ENCODE data around the gene SNTG2. TPM values are rescaled to one million over a fixed set of nuclear protein-coding genes. Genes with fewer than 3 reads are reported as not detected.

SNTG2 gene
- total and polyA plus RNA-seq, 2 donors (not counting 1 experiment from before 2014, with no cell fraction given) = 0.06 TPM; not detected in 1

DNA sequence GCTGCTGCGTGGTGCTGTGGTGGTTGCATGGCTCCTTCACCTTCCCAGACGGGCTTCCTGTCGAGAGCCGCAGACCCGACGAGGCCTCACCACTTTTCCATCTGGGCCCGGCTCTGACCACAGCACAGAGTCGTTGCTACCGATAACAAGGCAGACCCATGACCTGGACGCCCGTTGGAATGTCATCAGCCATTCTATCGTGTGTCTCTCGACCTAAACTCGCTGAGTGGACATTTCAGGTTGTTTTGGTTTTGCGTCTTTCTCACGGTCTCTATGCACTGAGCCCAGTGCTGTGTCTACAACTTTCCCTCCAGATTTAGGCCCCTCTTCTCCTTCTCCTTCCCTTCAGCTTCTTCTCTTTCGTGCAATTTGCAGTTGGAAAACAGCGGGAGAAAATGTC, 257.9 kb downstream of the SNTG2 start:
- H4K20me1 ChIP-seq (ENCODE audit: control insufficient read depth, extremely low read depth, insufficient read depth, low read length) = no peaks in the 10 kb centered on the region

GRCh38 chr2:1209246-1209645, 258.6 kb downstream of the SNTG2 start:
- Histone ChIP-seq H3K27ac (ENCODE audit: insufficient read depth, low read length) (no peak overlapping the region), H3K9ac (ENCODE audit: insufficient read depth, low read length) (no peak overlapping the region), H3K4me1 (ENCODE audit: control insufficient read depth, extremely low read depth, insufficient read depth, low read length) (no peaks in the 10 kb centered on the region), H3K79me2 (ENCODE audit: control insufficient read depth, insufficient read depth, low read length) (no peaks in the 10 kb centered on the region), H3K4me3 (replicated peaks in 1 of 4; ENCODE audit: control extremely low read depth in 1 of 4, insufficient read depth in 1 of 4, low read depth in 3 of 4, low read length in 4 of 4) (no peak overlapping the region), H3K4me2 (ENCODE audit: extremely low read depth, insufficient read depth, low read length) (no peak overlapping the region), H4K20me1 (ENCODE audit: control insufficient read depth, extremely low read depth, insufficient read depth, low read length) (no peaks in the 10 kb centered on the region), H2AFZ (ENCODE audit: low read length) (no peak overlapping the region), H3K9me3 (ENCODE audit: control insufficient read depth, insufficient read depth, low read depth, low read length) (no peaks in the 10 kb centered on the region), H3K36me3 (ENCODE audit: control insufficient read depth, insufficient read depth, low read length) (no peaks in the 10 kb centered on the region), H3K27me3 (ENCODE audit: control insufficient read depth, insufficient read depth, low read length) (no peaks in the 10 kb centered on the region)
- TF ChIP-seq, protein P1, sequence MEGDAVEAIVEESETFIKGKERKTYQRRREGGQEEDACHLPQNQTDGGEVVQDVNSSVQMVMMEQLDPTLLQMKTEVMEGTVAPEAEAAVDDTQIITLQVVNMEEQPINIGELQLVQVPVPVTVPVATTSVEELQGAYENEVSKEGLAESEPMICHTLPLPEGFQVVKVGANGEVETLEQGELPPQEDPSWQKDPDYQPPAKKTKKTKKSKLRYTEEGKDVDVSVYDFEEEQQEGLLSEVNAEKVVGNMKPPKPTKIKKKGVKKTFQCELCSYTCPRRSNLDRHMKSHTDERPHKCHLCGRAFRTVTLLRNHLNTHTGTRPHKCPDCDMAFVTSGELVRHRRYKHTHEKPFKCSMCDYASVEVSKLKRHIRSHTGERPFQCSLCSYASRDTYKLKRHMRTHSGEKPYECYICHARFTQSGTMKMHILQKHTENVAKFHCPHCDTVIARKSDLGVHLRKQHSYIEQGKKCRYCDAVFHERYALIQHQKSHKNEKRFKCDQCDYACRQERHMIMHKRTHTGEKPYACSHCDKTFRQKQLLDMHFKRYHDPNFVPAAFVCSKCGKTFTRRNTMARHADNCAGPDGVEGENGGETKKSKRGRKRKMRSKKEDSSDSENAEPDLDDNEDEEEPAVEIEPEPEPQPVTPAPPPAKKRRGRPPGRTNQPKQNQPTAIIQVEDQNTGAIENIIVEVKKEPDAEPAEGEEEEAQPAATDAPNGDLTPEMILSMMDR (conservative IDR thresholded peaks at IDR 0.05 in 1 of 2, IDR thresholded peaks at IDR 0.05 in 1 of 2; ENCODE audit: low read depth in 1 of 2, low read length in 2 of 2) = no peak
- no peak for TF ChIP-seq EZH2 (IDR thresholded peaks at IDR 0.05; ENCODE audit: low read length, missing control alignments)
- DNase-seq (ENCODE audit: low read depth in 2 of 2) = no peak

More for the DNA sequence above, 257.9 kb downstream of the SNTG2 start:
- H2AFZ ChIP-seq (ENCODE audit: low read length) = no peak overlapping the region
- H3K27ac ChIP-seq (ENCODE audit: insufficient read depth, low read length) = no peak overlapping the region
- no peak for DNase-seq (ENCODE audit: low read depth in 2 of 2)
- no peak overlapping the region for H3K9ac ChIP-seq (ENCODE audit: insufficient read depth, low read length)
- no peak overlapping the region for H3K4me3 ChIP-seq (replicated peaks in 1 of 4; ENCODE audit: control extremely low read depth in 1 of 4, insufficient read depth in 1 of 4, low read depth in 3 of 4, low read length in 4 of 4)
- H3K79me2 ChIP-seq (ENCODE audit: control insufficient read depth, insufficient read depth, low read length) = no peaks in the 10 kb centered on the region
- TF ChIP-seq, protein P1 (conservative IDR thresholded peaks at IDR 0.05 in 1 of 2, IDR thresholded peaks at IDR 0.05 in 1 of 2; ENCODE audit: low read depth in 1 of 2, low read length in 2 of 2) = no peak
- TF ChIP-seq EZH2 (IDR thresholded peaks at IDR 0.05; ENCODE audit: low read length, missing control alignments) = no peak
- no peaks in the 10 kb centered on the region for H3K4me1 ChIP-seq (ENCODE audit: control insufficient read depth, extremely low read depth, insufficient read depth, low read length)
- H3K9me3 ChIP-seq (ENCODE audit: control insufficient read depth, insufficient read depth, low read depth, low read length) = no peaks in the 10 kb centered on the region
- no peak overlapping the region for H3K4me2 ChIP-seq (ENCODE audit: extremely low read depth, insufficient read depth, low read length)
- H3K36me3 ChIP-seq (ENCODE audit: control insufficient read depth, insufficient read depth, low read length) = no peaks in the 10 kb centered on the region
- no peaks in the 10 kb centered on the region for H3K27me3 ChIP-seq (ENCODE audit: control insufficient read depth, insufficient read depth, low read length)

- Histone ChIP-seq H4K20me1 (ENCODE audit: control insufficient read depth, extremely low read depth, insufficient read depth, low read length) (no peaks in the 10 kb centered on the region), H2AFZ (ENCODE audit: low read length) (no peak overlapping the region), H3K9ac (ENCODE audit: insufficient read depth, low read length) (no peak overlapping the region), H3K4me3 (replicated peaks in 1 of 4; ENCODE audit: control extremely low read depth in 1 of 4, insufficient read depth in 1 of 4, low read depth in 3 of 4, low read length in 4 of 4) (no peak overlapping the region), H3K27ac (ENCODE audit: insufficient read depth, low read length) (no peak overlapping the region), H3K36me3 (ENCODE audit: control insufficient read depth, insufficient read depth, low read length) (no peaks in the 10 kb centered on the region), H3K4me2 (ENCODE audit: extremely low read depth, insufficient read depth, low read length) (no peak overlapping the region), H3K27me3 (ENCODE audit: control insufficient read depth, insufficient read depth, low read length) (no peaks in the 10 kb centered on the region), H3K4me1 (ENCODE audit: control insufficient read depth, extremely low read depth, insufficient read depth, low read length) (no peaks in the 10 kb centered on the region), H3K79me2 (ENCODE audit: control insufficient read depth, insufficient read depth, low read length) (no peaks in the 10 kb centered on the region), H3K9me3 (ENCODE audit: control insufficient read depth, insufficient read depth, low read depth, low read length) (no peaks in the 10 kb centered on the region)
- TF ChIP-seq, protein P1 (conservative IDR thresholded peaks at IDR 0.05 in 1 of 2, IDR thresholded peaks at IDR 0.05 in 1 of 2; ENCODE audit: low read depth in 1 of 2, low read length in 2 of 2) = no peak
- no peak for TF ChIP-seq EZH2 (IDR thresholded peaks at IDR 0.05; ENCODE audit: low read length, missing control alignments)
- no peak for DNase-seq (ENCODE audit: low read depth in 2 of 2)
Observed at GRCh38 chr2:1209761-1210160, 259.1 kb downstream of the SNTG2 start.
